ENCODE measurements around the gene DNAH17. TPM values are rescaled to one million over a fixed set of nuclear protein-coding genes. Genes with fewer than 3 reads are reported as not detected.

The DNAH17 gene
- total RNA-seq, 1 donor, result under 0.01 TPM

DNA sequence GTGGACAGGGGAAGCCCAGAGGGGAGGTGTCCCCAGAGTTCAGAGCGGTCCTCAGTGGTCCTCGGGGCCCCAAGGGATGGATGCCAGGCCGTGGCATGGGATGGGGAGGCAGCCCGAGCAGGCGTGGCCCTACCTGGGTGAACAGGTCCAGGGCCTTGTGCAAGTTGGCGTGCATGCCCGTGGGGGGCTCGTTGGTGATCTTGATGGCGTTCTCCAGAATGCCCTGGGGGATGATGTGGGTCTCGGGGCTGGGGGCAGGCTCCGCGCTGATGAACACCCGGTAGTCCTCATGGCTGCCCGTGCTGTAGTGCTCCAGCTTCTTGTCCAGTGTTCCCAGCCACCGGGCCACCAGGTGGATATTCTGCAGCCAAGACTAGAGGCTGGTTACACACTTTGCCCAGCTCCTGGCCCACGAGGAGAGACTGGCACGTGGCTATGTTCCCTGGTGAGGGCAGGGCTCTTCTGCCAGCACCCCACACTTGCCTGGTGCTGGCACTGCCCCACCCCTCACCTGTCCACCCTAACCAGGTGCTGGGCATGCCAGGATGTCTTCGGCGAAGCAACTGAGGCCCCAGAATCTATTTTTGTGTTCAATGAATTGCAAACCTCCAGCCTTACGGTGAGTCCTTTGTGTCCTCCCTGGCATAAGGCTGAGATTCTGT is 139.6 kb downstream of the DNAH17 start:
- DNase-seq (ENCODE audit: low read depth in 2 of 3, low spot score in 2 of 3), result no peak

DNA sequence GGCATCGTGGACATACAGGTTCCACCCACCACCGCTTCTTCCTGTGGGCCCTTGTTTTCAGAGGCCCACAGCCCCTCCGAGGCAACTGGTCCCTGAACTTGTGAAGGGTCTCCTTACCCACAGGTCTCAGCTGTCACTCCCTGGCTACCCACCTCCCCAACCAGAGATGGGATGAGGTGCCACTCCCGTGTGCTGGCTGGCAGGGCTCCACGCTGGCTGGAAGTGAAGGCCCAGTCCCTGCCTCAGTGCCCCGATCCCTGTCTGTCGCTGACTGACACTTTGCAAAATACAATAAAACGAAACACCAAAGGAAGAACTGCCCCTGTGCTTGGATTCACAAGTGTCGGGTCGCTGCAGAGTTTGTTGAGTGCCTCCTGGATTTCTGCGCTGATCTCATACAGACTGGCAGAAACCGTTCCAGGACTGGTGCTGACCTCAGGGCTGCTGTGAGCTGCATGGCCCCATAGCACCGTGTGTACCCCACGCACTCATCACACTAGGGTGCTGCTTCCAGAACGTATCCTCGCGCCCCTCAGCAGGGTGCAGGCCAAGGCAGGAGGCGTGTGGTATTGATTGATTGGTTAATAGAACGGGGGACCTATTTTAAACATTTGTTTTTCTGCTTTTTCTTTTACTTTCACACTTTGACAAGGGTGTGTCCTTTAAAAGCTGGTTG is 141.7 kb downstream of the DNAH17 start:
- DNase-seq (ENCODE audit: low read depth in 2 of 3, low spot score in 2 of 3), result no peak

DNA sequence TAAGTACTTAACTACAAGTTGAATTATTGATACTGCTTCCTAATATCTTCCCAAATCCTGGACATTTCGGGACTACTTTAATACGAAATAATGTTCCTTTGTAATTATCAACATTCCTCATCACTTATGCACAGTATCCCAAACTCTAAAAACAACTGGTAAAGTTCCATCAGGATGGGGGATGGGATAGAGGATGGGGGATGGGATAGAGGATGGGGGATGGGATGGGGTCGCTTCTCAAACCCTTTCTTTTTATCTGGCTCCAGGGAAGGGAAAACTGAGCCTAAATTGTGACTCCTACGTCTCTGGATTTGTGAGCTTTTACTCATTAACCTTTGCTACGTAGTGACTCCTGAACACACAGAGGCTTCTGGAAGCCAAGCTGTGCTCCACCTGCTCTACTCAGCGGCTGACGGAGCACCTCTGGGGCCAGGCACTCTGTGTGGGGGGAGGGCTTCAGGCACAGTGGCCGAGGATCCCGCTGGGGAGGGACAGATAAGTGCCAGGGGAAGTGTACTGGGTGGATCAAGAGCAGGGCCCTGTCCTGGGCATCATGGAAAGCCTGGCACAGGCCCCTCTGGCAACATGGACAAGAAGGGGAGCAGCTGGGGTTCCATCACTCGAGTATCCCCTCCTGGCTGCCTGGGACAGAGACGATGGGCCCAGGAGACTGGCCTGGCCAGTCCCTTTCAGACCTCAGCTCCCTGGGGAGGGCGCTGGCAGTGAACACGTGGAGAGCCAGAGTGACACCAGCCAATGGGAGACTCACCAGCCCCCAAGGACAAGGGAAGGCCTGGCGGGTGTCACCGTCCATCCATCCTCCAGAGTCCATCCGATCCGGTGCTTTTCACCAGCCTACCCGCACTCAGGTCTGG is 142.5 kb downstream of the DNAH17 start:
- no peak for DNase-seq (ENCODE audit: low read depth in 2 of 3, low spot score in 2 of 3)

DNA sequence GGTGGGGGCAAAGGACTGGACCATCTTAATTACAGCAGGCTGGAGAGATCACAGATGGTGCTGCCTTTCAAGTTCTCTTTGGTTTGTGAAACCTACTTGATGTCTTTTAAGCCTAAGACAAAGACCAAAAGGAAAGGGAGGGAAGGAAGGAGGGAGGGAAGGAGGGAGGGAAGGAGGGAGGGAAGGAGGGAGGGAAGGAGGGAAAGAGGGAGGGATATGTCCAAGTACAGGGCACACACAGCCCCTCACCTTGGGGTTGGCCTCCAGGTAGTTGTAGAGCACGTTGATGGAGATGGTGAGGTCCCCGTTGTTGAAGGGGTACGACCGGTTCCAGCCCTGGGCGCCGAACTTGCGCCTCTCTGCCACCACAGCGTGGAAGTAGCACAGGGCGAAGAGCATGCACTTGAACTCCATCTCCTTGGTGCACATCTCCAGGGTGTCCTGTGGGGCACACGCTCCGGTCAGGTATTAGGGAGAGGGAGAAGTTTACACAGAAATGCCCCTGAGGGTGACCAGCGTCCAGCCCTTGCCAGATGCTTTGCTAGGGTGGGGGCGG is 143.3 kb downstream of the DNAH17 start:
- no peak for DNase-seq (ENCODE audit: low read depth in 2 of 3, low spot score in 2 of 3)

DNA sequence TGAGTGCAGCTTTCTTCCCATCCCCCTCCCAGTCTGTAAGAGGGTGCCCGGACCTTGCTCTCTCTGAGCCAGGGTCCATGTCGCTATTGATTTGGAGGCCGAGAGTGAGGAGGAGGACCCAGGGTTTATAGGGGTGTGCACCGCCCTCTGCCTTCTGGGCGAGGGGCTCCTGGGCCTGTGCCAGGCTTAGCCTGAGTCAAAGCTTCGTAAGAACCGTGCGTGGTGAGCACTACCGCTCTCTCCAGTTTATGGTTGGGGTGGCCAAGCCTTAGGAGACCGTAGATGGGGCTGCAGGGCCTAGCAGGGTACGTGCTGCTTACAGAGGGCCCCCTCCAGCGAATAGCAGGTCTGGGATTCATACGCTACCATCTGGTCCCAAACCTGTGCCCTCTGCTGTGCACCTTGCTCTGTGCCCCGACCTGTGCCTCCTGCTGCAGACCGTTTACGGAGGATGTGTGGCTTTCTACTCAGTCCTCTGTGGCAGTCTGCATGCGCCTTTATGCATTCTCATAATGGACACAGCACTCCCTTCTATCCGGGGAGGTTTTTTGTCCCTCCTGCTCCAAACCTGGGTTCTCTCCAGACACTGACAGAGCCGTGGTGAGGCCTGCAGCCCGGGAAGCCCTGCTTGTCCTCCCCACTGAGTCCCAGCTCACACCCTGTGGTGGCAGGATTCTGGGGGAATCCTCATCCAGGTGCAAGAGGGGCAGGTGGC is 144.0 kb downstream of the DNAH17 start:
- no peak for DNase-seq (ENCODE audit: low read depth in 2 of 3, low spot score in 2 of 3)

DNA sequence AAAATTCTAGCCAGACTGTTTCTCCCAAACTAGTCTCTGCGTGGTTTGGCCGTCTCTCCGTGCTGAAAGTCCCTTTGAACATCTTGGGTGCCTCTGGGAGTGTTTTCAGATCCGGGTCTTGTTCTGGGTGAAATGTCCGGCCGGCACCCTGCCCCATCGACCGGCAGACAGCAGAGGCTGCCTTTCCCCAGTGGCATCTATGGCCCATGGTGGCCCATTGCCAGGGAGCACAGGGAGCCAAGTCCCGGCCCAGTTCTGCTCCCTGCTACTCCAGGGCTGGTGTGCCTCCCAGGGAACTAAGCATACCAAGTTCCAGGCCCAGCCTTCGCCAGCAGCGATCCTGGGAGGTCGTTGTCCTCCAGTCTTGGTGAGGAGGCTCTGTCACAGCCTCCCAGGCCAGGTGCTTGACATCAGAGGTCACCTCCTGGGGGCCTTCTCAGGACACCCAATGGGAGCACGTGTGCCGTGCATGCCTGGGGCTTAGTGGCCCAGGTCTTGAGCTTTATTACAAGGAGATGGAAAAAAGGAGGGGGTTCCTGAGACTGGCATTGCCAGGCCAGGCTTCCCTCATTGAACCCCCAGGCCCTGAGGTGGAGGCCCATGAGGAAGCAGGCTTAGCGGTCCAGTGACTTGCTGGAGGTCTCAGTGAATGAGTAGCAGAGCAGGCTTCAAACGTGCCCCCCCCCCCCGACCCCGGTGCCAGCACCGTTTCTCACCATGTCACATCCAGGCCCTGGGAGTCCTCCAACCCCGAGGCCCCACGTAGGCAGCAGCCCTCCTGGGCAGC is 144.8 kb downstream of the DNAH17 start:
- no peak for DNase-seq (ENCODE audit: low read depth in 2 of 3, low spot score in 2 of 3)

DNA sequence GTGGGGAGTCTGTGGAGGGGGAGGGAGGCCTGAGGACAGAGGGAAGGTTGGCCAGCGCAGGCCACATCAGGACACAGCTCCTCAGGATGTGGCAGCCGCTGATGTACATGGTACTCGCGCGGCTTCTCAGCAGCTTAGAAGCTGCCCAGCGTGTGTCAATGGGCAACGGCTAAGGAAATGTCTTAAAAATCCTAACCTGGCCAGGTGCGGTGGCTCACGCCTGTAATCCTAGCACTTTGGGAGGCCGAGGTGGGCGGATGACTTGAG is 145.6 kb downstream of the DNAH17 start:
- DNase-seq (ENCODE audit: low read depth in 2 of 3, low spot score in 2 of 3), result no peak

DNA sequence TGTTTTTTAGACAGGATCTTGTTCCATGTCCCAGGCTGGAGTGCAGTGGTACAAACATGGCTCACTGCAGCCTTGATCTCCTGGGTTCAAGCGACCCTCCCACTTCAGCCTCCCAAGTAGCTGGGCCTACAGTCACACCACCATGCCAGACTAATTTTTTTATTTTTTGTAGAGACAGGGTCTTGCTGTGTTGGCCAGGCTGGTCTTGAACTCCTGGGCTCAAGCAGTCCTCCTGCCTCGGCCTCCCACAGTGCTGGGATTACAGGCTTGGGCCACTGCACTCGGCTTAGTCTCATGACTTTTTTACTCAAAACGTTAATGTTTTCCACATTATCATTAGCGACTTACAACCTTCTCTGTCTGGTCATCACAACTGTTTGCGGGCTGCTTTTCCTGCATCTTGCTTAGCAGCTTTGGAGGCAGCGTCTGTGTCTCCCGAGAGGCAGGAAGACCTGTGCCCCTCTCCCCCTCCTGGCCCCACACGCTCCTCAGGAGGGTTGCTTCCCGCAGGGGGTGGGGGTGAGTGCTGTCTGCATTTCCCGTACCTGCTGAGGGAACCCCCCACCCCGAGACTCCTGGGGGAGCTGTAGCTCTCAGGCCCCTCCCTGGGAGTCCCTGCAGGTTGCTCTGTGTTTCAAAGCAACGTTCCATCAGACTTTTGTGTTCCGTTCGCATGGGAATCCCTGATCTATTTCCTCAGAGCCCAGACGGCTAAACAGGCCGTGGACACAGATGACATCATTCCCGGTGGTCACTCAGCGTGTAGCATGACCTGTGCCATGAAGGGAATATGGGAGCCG is 146.1 kb downstream of the DNAH17 start:
- no peak for DNase-seq (ENCODE audit: low read depth in 2 of 3, low spot score in 2 of 3)

DNA sequence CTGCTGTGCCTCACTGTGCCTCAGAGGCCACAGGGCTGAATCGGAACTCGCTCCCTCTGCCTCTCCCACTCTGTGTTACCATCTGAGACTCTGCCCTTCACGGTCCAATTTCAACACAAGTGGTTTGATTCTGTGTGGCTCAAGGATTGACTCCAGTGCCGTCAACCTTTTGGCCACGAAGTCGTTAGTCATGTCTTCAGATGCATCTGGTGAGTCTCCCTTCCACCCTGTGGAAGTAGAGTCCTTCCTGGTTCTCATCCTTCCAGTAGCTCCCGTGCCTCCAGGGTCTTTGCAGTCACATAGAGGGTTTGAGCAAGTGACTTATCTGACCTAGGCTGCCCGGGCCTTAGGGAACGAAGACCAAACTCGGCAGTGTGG is 147.6 kb downstream of the DNAH17 start:
- DNase-seq (ENCODE audit: low read depth in 2 of 3, low spot score in 2 of 3), result no peak

DNA sequence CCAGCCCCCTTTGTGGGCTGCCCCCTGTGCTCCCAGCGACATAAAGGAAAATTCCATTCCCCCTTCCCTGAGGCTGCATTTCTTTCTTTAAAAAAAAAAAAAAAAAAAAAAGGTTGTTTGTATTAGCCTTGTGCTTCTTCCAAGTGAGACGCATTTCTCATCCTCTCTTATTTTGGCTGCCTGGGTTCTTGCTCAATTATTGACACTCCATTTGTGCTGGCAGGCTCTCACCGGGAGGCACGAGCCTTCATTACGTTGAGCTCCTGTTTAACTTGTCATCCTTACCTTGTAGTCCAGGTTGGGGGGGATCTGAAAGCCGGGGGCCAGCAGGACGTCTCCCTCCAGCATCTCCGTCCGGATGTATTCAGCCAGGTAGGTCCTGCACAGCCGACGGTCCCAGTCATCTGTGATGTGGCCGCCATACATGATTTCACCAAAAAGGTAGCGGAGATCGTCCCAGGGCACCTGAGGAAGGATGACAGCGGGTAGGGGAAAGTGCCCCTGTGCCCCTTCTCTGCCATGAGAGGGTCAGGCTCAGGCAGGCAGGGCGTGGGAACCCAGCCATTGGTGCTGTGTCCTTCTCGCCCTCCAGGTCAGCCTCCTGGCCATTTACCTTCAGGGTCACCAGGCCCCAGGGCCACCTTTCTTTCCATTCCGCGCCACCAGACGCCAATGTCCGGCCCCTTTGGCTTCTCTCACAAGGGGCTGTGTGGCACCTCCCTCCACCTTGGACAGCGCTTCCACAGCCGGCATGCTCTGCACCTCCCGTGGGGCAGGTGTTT is 148.2 kb downstream of the DNAH17 start:
- no peak for DNase-seq (ENCODE audit: low read depth in 2 of 3, low spot score in 2 of 3)

DNA sequence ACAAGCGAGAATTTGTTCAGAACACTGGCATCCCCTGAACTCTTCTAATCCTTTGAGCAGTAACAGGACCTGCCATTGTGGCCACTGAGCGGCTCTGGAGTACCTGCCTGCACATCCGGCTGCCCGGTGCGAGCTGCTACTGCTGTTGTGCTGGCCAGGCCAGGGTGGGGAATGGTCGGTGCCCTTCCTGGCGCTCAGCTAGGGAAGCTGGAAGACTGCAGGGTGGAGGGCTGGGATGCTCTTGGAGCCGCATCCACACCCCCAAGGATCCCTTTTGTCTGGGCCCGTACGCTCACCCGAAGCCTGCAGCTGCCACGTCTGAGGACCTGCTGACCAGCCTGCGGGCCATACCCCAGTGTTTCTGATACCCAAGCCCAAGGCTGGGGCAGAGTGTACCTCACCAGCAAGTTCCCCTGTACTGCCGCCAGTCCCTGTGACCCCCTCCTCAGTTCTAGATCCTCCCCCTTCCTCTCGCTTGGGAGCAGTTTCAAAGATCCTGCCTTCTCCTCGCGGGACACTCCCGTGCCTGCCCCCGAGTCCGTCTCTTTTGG is 149.1 kb downstream of the DNAH17 start:
- DNase-seq (ENCODE audit: low read depth in 2 of 3, low spot score in 2 of 3), result no peak

DNA sequence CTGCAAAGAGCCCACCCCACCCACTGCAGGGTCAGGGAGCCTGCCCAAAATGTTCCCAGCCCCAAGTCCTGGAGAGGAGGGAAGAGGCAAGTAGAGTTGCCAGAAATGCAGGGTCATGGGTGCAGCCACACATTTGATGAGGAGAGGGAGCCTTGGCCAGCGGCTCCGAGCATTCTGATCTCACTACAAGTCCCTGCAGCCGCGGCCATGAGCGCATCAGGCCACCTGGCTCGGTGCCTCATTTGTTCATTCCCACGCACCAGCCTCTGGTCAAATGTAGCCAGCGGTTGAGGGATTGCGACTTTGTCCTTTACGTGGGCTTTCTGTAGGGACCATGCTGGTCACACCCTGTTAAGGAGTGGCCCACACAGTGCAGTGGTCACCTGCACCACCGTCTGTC is 150.1 kb downstream of the DNAH17 start:
- DNase-seq (ENCODE audit: low read depth in 2 of 3, low spot score in 2 of 3), result no peak

DNA sequence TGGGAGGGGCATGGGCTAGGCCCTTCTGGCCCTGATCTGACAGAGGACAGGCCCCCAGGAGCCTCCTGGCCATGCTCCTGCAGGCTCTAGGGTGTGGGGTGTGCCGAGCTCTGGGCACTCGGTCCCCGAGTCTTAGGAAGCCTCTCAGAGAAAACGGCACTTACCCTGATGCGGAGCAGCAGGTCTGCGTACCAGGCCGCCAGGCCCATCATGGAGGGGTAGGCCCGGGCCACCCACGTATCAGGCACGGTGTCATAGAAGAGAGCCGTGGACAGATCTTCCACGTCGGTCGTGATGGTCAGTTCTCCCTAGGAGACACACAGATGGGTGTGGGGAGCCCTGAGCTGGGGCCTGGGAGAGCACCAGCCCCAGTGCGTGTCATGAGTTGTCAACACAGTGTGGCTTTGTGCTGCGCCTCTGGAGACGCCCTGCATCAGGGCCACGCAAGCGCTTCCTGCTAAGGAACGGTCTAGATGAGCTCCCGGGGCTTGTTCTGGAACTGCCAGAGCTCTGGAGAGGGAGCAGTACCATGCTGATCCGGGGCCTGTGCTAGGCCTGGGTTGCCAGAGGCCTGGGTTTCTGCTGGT is 150.8 kb downstream of the DNAH17 start:
- DNase-seq (ENCODE audit: low read depth in 2 of 3, low spot score in 2 of 3), result no peak

DNA sequence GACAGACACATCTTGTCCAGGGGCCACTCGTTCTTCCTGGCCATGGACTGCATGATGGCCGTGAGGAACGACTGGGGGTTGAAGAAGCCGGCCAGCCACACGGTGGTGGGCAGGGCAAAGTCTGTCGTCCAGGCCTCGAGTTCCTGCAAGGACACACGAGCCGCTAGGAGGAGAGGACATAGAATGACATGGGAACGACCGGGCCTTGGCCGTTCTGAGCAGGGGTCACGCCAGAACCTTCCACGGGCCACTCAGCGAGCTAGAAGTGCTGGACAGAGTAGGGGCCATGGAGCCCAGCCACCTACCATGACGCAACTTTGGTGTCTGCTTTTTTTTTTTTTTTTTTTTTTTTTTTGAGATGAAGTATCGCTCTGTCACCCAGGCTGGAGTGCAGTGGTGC is 151.8 kb downstream of the DNAH17 start:
- DNase-seq (ENCODE audit: low read depth in 2 of 3, low spot score in 2 of 3), result no peak

DNA sequence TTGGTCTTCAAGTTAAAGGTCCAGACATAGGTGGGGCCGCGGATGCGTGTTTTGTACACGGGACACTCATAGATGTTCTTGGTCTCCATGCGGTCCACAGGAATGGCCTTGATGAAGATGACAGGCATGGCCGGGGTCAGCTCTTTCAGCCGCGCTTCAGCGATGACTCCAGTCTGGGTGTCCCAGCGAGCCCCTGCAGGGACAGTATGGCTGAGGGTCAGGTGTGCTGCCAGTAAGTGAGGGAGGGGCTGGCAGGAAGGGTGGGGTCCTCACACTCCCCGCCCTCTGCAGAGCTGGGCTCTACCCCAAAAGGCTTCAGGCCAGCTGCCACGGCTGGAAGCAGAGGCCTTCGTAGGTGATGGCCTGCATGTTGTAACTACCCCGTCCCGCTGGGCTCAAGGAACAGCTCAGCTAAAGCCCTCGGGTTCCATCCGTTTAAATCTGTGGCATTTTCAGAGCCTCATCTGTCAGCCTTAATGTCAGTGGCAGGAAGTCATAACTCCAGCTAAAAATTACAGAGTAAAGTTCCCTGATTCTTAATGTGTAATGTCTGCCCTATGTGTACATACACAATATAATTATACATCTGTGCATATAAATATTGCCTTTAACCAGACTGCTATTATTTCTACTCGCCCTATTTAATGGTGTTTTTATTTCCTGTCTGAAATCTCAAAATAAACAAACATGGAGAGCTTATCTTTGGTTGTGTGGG is 153.1 kb downstream of the DNAH17 start:
- no peak for DNase-seq (ENCODE audit: low read depth in 2 of 3, low spot score in 2 of 3)

DNA sequence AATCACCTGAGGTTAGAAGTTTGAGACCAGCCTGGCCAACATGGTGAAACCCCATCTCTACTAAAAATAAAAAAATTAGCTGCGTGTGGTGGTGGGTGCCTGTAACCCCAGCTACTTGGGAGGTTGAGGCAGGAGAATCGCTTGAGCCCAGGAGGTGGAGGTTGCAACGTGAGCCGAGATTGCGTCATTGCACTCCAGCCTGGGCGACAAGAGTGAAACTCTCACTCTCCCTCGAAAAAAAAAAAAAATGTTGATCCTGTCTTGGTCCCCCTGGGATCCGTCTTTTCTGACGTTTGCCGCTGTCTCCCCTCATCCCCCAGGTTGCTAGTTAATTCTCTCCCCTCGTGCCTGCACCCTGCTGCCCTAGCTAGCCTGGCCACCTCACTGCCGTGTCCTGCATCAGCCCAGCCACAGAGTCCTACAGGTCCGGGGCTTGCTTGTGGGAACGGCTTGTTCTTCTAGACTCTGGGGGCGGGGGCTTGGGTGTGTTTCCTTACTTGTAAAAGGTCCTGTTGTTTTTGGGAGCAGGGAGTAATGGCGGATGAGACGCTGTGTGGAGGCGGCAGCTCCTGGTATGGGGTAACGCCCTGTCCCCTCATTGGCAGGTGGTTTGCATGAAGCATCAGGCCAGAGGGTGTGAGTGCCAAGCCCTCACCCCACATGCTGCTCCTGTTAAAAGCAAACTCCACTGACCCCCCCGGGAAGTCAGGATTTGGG is 154.2 kb downstream of the DNAH17 start:
- no peak for DNase-seq (ENCODE audit: low read depth in 2 of 3, low spot score in 2 of 3)

DNA sequence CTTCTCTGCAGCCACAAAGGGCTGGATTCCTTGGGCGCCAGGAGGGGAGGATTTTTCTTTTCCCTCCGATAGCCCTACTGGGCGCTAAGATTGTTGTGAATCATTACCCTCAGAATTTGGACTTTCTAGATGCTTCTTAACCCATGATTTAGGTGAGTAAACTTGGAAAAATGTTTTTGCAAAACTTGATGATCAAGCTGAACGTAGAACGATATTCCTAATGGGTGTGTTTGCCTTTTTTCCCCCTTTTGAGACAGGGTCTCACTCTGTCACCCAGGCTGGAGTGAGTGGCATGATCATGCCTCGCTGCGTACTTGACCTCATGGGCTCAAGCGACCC is 155.0 kb downstream of the DNAH17 start:
- no peak for DNase-seq (ENCODE audit: low read depth in 2 of 3, low spot score in 2 of 3)
